Measurements from ENCODE around the gene SLC43A1.

DNA sequence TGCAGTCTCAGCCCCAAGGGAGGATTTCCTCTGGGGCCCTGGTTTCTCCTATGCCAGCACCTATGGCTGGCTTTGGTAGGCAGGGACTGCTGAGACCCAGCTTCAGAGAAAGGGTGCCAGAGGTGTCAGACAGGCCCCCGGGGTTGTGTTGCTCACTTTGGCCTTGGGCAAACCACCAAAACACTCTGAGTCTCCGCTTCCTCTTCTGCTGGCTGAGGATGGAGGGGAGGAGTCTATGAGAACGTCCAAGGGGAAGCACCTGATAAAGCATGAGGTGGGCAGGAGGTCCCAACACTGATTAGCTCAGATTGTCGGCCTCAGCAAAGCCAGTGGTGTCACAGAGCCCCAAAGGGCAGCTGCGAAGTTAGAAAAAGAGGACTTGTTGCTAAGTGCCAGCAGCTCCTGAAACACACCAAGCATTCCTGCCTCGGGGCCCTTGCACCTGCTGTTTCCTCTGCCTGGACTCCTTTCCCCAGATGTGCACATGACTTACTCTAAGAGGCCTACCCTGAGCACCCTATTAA is 32.4 kb upstream of the SLC43A1 start:
- TF ChIP-seq, protein P1, sequence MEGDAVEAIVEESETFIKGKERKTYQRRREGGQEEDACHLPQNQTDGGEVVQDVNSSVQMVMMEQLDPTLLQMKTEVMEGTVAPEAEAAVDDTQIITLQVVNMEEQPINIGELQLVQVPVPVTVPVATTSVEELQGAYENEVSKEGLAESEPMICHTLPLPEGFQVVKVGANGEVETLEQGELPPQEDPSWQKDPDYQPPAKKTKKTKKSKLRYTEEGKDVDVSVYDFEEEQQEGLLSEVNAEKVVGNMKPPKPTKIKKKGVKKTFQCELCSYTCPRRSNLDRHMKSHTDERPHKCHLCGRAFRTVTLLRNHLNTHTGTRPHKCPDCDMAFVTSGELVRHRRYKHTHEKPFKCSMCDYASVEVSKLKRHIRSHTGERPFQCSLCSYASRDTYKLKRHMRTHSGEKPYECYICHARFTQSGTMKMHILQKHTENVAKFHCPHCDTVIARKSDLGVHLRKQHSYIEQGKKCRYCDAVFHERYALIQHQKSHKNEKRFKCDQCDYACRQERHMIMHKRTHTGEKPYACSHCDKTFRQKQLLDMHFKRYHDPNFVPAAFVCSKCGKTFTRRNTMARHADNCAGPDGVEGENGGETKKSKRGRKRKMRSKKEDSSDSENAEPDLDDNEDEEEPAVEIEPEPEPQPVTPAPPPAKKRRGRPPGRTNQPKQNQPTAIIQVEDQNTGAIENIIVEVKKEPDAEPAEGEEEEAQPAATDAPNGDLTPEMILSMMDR (IDR thresholded peaks at IDR 0.05): no peak
- TF ChIP-seq POLR2A (IDR thresholded peaks at IDR 0.05): no peak
